IMR-90 (cell line): ENCODE data around the gene PLD3.

ENCODE experiments used
- BHLHE40 ChIP-seq: fragments of 150-350 bp; IDR thresholded peaks from 2 replicates; pipeline ENCODE4 v1.6.1; 2016; ENCODE audit warnings: mild to moderate bottlenecking, low read depth, low read length
- CEBPB ChIP-seq: IDR thresholded peaks from 2 replicates; pipeline ENCODE4 v1.6.1; 2012; ENCODE audit warnings: low read depth, low read length, improper control_type of control experiment
- CHD1 ChIP-seq: IDR thresholded peaks from 2 replicates; pipeline ENCODE4 v1.6.1; 2012; ENCODE audit warnings: low read depth, low read length, improper control_type of control experiment
- CTCF ChIP-seq: conservative IDR thresholded peaks from 2 replicates; pipeline ENCODE4 v1.5.1; 2012; ENCODE audit warnings: mild to moderate bottlenecking, low read depth, low read length, improper control_type of control experiment
- ELK1 ChIP-seq: fragments of 150-350 bp; IDR thresholded peaks from 2 replicates; pipeline ENCODE4 v1.6.1; 2016; ENCODE audit warnings: low read depth, mild to moderate bottlenecking, low read length, moderate library complexity, borderline replicate concordance
- FOS ChIP-seq: fragments of 150-350 bp; IDR thresholded peaks from 2 replicates; pipeline ENCODE4 v1.6.1; 2016; ENCODE audit warnings: low read depth, low read length
- MAFK ChIP-seq: IDR thresholded peaks from 2 replicates; pipeline ENCODE4 v1.6.1; 2012; ENCODE audit warnings: low read depth, low read length, improper control_type of control experiment
- MXI1 ChIP-seq: IDR thresholded peaks from 2 replicates; pipeline ENCODE4 v1.6.1; 2012; ENCODE audit warnings: low read depth, mild to moderate bottlenecking, low read length, moderate library complexity, borderline replicate concordance
- NFE2L2 ChIP-seq: fragments of 150-350 bp; IDR thresholded peaks from 2 replicates; pipeline ENCODE4 v1.6.1; 2016; ENCODE audit warnings: low read depth, mild to moderate bottlenecking, low read length
- POLR2A ChIP-seq: IDR thresholded peaks from 2 replicates; pipeline ENCODE4 v1.6.1; 2012; ENCODE audit warnings: mild to moderate bottlenecking, low read depth, low read length
- RCOR1 ChIP-seq: IDR thresholded peaks from 2 replicates; pipeline ENCODE4 v1.6.1; 2012; ENCODE audit warnings: mild to moderate bottlenecking, low read length, improper control_type of control experiment; ENCODE audit not compliant: insufficient replicate concordance
- RFX5 ChIP-seq: IDR thresholded peaks from 2 replicates; pipeline ENCODE4 v1.8.0; 2012; ENCODE audit warnings: low read depth, mild to moderate bottlenecking, low read length, moderate library complexity
- SMC3 ChIP-seq: fragments of 150-350 bp; IDR thresholded peaks from 2 replicates; pipeline ENCODE4 v1.6.1; 2016; ENCODE audit warnings: low read depth, mild to moderate bottlenecking, antibody characterized with exemption, low read length, moderate library complexity
- USF2 ChIP-seq: fragments of 150-350 bp; IDR thresholded peaks from 2 replicates; pipeline ENCODE4 v1.6.1; 2017; ENCODE audit warnings: mild to moderate bottlenecking, antibody characterized with exemption, low read length, low read depth

GRCh38 chr19:40360020-40360707, 11.7 kb downstream of the PLD3 start:
- TF ChIP-seq CTCF = no peak
- no peak for TF ChIP-seq POLR2A
- no peak for TF ChIP-seq BHLHE40
- TF ChIP-seq NFE2L2 = no peak
- no peak for TF ChIP-seq USF2
- no peak for TF ChIP-seq CHD1
- TF ChIP-seq FOS = no peak
- TF ChIP-seq RFX5 = no peak
- no peak for TF ChIP-seq MAFK
- no peak for TF ChIP-seq SMC3
- TF ChIP-seq ELK1 = no peak
- TF ChIP-seq MXI1 = no peak
- TF ChIP-seq CEBPB = no peak
- TF ChIP-seq RCOR1 = no peak
